HG03442 (cell line): ENCODE data around the gene MED22.
"Not testable (repeated sequence)": the region's sequence is repeated elsewhere in the genome, so short reads cannot be mapped to it uniquely, and the experiment has no call there.

ENCODE experiments used
- ATAC-seq: cut with Tn5 transposase; IDR thresholded peaks from one replicate; pipeline ENCODE4 v1.9.1; 2021; ENCODE audit warnings: mild to moderate bottlenecking, moderate library complexity; ENCODE audit not compliant: unreplicated experiment

MED22 gene

GRCh38 chr9:133309608-133310007 lies 38.3 kb downstream of the MED22 start:
- ATAC-seq, result no peak

GRCh38 chr9:133307301-133307700 lies 40.6 kb downstream of the MED22 start:
- ATAC-seq, result no peak

- ATAC-seq, result no peak
Observed at GRCh38 chr9:133306242-133307204, 41.4 kb downstream of the MED22 start.

GRCh38 chr9:133305731-133306130 lies 42.2 kb downstream of the MED22 start:
- no peak for ATAC-seq

DNA sequence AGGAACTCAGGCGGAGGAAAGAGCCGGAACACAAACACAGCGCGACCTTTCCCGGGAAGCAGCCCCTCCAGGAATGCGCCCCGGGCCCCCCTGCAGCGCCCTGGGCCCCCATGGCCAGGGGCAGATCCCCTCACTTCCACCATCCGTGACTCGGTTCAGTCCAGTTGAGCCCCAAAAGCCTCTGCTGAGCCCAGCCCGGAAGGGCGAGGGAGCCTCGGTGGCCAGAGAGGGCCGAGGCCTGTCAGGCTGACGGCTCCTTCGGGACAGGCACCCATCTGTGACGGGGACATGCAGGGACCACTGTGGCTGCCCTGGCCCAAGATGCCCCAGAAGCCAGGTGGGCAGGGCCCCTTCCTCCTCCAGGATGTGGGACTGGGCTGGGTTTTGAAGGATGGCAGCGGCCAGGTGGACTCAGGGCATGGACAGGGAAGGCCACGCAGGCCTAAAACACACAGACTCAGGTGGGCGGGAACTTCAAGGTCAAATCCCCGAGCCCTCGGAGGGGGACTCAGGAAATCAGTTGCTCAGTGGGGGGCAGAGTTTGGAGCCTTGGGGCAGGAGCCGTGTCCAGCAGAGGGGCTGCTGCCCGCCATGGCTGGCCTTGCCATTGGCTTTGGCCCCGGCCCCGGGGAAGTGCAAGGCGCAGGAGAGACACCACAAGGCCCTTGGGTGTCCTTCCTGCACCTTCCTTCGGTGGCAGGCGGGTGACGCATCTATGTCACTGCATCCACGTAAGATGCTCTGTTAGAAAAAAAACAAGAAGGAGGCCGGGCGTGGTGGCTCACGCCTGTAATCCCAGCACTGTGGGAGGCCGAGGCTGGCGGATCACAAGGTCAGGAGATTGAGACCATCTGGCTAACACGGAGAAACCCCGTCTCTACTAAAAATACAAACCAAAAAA lies 43.2 kb downstream of the MED22 start:
- no peak for ATAC-seq

GRCh38 chr9:133304158-133304470 lies 43.8 kb downstream of the MED22 start:
- ATAC-seq, result no peak

DNA sequence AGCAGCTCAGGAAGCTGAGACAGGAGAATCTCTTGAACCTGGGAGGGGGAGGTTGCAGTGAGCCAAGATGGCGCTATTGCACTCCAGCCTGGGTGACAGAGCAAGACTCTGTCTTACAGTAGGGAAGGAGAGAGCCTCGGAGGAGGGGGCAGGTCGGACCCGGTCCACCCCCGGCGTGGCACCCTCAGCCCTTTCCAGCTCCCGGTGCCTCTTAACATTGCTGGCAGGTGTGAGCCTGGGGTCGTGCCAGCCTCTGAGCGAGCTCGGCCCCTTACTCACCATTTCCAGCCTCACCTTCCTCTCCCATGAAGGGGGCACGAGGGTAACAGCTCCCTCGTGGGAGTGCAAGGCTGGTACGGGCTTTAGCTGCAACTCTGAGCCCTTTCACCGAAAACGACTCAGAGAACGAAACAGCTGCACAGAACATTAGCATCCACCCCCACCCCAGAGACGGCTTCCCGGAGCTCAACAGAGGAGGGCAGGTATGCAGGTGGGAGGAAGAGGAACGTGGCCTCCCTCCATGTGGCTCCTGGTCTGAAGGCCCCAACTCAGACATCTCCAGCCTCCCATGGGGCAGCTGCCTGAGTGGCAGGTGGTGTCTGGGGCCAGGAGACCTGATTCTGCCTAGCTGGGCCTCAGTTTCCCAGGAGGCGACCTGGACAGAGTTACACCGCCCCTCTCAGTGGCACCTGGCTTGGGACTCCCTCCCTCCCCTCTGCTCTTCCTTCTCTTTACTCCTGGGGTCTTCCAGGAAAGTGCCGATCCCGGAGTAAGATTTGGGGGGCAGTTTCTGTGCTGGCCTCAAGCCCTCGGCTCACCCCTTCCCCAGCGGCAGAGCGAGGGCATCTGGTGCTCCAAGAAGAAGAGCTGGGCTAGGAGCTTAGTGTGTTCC lies 44.4 kb downstream of the MED22 start:
- no peak for ATAC-seq

DNA sequence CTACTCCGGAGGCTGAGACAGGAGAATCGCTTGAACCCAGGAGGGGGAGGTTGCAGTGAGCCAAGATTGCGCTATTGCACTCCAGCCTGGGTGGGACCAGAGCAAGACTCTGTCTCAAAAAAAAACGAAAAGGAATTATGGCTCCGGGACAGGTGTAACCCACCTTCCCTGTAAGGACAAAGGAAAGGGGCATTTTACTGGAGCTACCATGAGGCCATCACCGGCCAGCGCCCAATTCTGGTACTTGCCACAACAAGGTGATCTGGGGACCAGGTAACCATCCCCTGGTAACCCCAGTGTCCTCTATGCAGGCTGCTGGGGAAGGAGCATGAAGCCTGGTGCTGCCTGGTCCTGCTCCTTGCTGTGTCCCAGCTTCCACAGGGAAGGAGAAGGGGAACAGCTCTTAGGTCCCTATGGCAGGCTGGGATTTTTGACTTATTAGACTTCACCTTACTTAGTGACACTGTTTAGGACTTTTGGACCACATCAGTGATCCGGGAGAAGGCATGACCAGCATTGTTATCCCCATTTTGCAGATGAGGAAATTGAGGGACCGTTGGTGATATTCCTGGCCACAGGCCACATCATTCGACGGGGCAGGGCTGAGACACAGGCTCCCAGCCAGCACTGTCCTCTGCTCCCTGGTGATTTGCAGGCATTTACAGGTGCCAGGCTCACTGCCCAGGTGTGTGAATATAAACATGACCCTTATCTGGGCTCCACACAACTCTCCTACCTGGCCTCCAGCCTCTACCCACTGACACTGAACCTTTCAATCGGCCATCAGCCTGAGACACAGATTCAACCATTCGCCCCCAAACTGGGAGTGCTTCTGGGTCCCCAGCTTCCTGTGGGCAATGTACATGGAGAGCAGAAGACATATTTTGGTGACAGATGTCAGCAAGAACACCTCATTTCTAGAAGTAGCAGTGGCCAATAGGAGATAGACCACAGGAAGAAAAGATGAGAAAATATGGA lies 46.4 kb downstream of the MED22 start:
- ATAC-seq, result no peak

DNA sequence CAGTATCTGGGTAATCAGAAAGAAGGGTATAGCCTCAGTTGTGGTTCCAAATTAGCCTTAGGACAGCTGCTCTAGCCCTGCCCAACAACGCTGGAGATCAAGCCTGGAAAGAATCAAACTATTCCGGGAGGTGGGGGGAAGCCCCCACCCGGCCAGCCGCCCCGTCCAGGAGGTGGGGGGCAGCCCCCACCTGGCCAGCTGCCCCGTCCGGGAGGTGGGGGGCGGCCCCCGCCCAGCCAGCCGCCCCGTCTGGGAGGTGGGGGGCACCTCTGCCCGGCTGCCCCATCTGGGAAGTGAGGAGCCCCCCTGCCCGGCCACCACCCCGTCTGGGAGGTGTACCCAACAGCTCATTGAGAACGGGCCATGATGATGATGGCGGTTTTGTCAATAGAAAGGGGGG lies 47.9 kb downstream of the MED22 start:
- not testable (repeated sequence) for ATAC-seq

GRCh38 chr9:133294257-133294656 lies 53.7 kb downstream of the MED22 start:
- ATAC-seq, result no peak

- ATAC-seq, result no peak
Observed at GRCh38 chr9:133290751-133291302, 57.1 kb downstream of the MED22 start.
